Naive B cell (primary cell): ENCODE data around the gene TRABD2A. TPM values are rescaled to one million over a fixed set of nuclear protein-coding genes. Genes with fewer than 3 reads are reported as not detected.

Experiments
- ATAC-seq, 2 donors: fragments of 150-1000 bp; cut with Tn5 transposase; 2 replicates each; pipeline ENCODE4 v1.10.0; 2021; ENCODE audit warnings: low read depth in 2 of 2, mild to moderate bottlenecking in 2 of 2, moderate library complexity in 2 of 2
- DNase-seq: peaks from one replicate; pipeline ENCODE4 v3.0.0; 2022
- H3K27ac Mint-ChIP-seq, 6 donors: one replicate each; pipeline ENCODE4 v1.8.0; 2020 to 2022; ENCODE audit warnings: mild to moderate bottlenecking in 6 of 6, mixed read lengths in 6 of 6, moderate library complexity in 5 of 6, inconsistent platforms in 2 of 6
- H3K27me3 Mint-ChIP-seq, 3 donors: one replicate each; pipeline ENCODE4 v1.8.0; 2021 to 2022; ENCODE audit warnings: mixed read lengths in 3 of 3, mild to moderate bottlenecking in 1 of 3
- H3K36me3 Mint-ChIP-seq, 2 donors: one replicate each; pipeline ENCODE4 v1.8.0; 2020 to 2022; ENCODE audit warnings: mixed read lengths in 2 of 2, inconsistent platforms in 1 of 2, mild to moderate bottlenecking in 1 of 2
- H3K4me1 Mint-ChIP-seq, 3 donors: one replicate each; pipeline ENCODE4 v1.8.0; 2020 to 2022; ENCODE audit warnings: mixed read lengths in 3 of 3, inconsistent platforms in 1 of 3, mild to moderate bottlenecking in 1 of 3, moderate library complexity in 1 of 3
- H3K4me3 Mint-ChIP-seq, 8 donors: one replicate each; pipeline ENCODE4 v1.8.0; 2020 to 2022; ENCODE audit warnings: mild to moderate bottlenecking in 8 of 8, mixed read lengths in 8 of 8, moderate library complexity in 8 of 8, inconsistent platforms in 2 of 8
- H3K9me3 Mint-ChIP-seq, 7 donors: one replicate each; pipeline ENCODE4 v1.8.0; 2020 to 2022; ENCODE audit warnings: mixed read lengths in 7 of 7, mild to moderate bottlenecking in 5 of 7, inconsistent platforms in 2 of 7, moderate library complexity in 1 of 7
- polyA plus RNA-seq, 6 donors: library from polyadenylated mRNA; unstranded; fragments of 300-500 nt; fragmentation: Illumina TruSeq; gene quantifications; one replicate each; pipeline ENCODE4 v1.2.3, GENCODE V29; 2021; ENCODE audit warnings: low read depth in 6 of 6

TRABD2A gene
- polyA plus RNA-seq, 6 donors from 2014 or later, result 6.5 to 12.3 (median 9.4) TPM

DNA sequence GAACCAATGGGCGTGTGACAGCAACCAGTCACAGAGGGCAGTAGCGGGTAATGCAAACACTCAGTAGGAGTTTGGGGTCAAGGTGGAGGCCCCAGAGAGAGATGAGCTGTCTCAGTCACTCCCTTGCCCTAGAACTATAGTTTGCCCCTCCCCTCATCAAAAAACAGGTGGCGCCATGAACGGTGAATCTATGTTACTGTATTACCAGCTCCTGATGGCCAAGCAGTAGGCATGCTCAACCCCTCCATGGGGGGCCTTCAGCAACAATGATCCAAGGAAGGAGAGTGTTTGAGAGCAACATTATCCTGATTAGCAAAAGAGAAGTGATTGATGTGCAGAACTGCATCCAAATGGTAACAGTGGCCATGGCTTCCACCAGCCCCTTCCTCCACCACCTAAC is 30.4 kb downstream of the TRABD2A start:
- Mint-ChIP-seq H3K4me1 (peaks cover 39 to 51% (median 47%) of the 10 kb centered on the region in 3 donors), H3K4me3 (no peak overlapping the region), H3K36me3 (peaks cover 10 to 34% of the 10 kb centered on the region in 2 donors), H3K27me3 (no peaks in the 10 kb centered on the region), H3K27ac (no peak overlapping the region), H3K9me3 (peaks cover 5 to 18% (median 13%) of the 10 kb centered on the region in 7 donors)
- ATAC-seq, result no peak
- DNase-seq, result no peak

DNA sequence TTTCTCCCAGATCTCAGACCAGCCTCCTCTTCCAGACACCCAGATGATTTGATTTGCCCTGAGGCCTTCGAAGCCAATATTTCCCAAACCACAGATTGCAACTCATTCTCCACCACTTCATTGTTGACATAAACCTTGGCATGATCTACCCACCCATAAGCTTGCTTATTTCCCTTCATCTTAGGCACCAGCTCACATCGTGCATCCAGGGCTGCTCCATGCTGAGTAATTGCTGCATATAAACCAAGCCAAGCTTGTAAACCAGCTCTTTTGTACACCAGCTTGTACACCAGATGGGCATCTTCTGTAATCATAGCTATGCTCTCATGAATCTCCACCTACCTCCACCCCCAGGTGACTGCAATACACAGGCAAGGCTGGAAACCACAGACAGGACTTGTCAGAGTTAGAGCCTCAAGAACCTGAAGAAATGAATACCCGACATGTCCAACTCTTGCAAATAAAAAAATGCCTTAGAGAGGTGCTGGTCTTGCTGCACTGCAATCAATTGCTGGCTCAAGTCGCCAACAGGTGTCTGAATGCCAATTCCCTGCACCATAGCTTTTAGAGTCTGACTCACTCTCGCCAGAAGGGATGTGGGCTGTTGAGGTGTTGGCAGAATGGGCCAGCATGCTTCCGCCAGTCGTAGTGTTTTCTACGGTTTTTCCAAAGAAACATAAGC is 31.5 kb downstream of the TRABD2A start:
- no peaks in the 10 kb centered on the region for H3K27me3 Mint-ChIP-seq
- no peak overlapping the region for H3K4me3 Mint-ChIP-seq
- H3K9me3 Mint-ChIP-seq, result peaks cover 5 to 18% (median 13%) of the 10 kb centered on the region in 7 donors
- no peak for DNase-seq
- H3K27ac Mint-ChIP-seq, result peak overlapping the region in 2 of 6 donors; percentile 57 to 79
- ATAC-seq, result no peak
- peaks cover 10 to 26% of the 10 kb centered on the region in 2 donors for H3K36me3 Mint-ChIP-seq
- H3K4me1 Mint-ChIP-seq, result peaks cover 45 to 48% (median 47%) of the 10 kb centered on the region in 3 donors

GRCh38 chr2:84847326-84848050 is 33.4 kb downstream of the TRABD2A start:
- Mint-ChIP-seq H3K4me1 (peaks cover 51 to 56% (median 55%) of the 10 kb centered on the region in 3 donors), H3K27me3 (no peaks in the 10 kb centered on the region), H3K36me3 (peaks cover 5 to 22% of the 10 kb centered on the region in 2 donors), H3K27ac (peak overlapping the region; percentile 75 to 93 (median 87)), H3K9me3 (peaks cover 0 to 8% (median 4%) of the 10 kb centered on the region in 7 donors), H3K4me3 (peak overlapping the region in 4 of 8 donors; percentile 66 to 89 (median 75))
- no peak for DNase-seq
- no peak for ATAC-seq

GRCh38 chr2:84846741-84847142 is 34.1 kb downstream of the TRABD2A start:
- Mint-ChIP-seq H3K36me3 (peaks cover 5 to 14% of the 10 kb centered on the region in 2 donors), H3K27ac (peak overlapping the region; percentile 86 to 96 (median 90)), H3K9me3 (peaks cover 0 to 4% (median 0%) of the 10 kb centered on the region in 7 donors), H3K4me3 (peak overlapping the region in 6 of 8 donors; percentile 24 to 89 (median 72)), H3K4me1 (peaks cover 50 to 53% (median 51%) of the 10 kb centered on the region in 3 donors), H3K27me3 (no peaks in the 10 kb centered on the region)
- ATAC-seq (no peak), DNase-seq (no peak)

GRCh38 chr2:84846041-84846663 is 34.7 kb downstream of the TRABD2A start:
- H3K27me3 Mint-ChIP-seq, result no peaks in the 10 kb centered on the region
- H3K4me3 Mint-ChIP-seq, result peak overlapping the region; percentile 18 to 89 (median 70)
- DNase-seq, result peak; percentile 40
- H3K4me1 Mint-ChIP-seq, result peaks cover 46 to 57% (median 51%) of the 10 kb centered on the region in 3 donors
- peaks cover 0 to 4% (median 0%) of the 10 kb centered on the region in 7 donors for H3K9me3 Mint-ChIP-seq
- peak overlapping the region; percentile 86 to 96 (median 88) for H3K27ac Mint-ChIP-seq
- peaks cover 5 to 9% of the 10 kb centered on the region in 2 donors for H3K36me3 Mint-ChIP-seq
- ATAC-seq, result peak; percentile 67 to 83

DNA sequence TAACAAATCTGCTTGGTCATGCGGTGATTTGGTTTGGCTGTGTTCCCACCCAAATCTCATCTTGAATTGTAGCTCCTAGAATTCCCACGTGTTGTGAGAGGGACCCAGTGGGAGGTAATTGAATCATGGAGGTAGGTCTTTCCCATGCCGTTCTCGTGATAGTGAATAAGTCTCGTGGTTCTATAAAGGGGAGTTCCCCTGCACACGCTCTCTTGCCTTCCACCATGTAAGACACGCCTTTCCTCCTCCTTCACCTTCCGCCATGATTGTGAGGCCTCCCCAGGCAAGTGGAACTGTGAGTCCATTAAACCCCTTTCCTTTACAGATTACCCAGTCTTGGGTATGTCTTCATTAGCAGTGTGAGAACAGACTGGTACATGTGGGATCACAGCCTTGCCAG is 36.7 kb downstream of the TRABD2A start:
- peak overlapping the region in 4 of 6 donors; percentile 14 to 77 (median 50) for H3K27ac Mint-ChIP-seq
- no peaks in the 10 kb centered on the region for H3K27me3 Mint-ChIP-seq
- peaks cover 47 to 61% (median 58%) of the 10 kb centered on the region in 3 donors for H3K4me1 Mint-ChIP-seq
- H3K4me3 Mint-ChIP-seq, result no peak overlapping the region
- DNase-seq (no peak), ATAC-seq (no peak)
- H3K36me3 Mint-ChIP-seq, result peaks cover 5 to 16% of the 10 kb centered on the region in 2 donors
- H3K9me3 Mint-ChIP-seq, result peaks cover 0 to 4% (median 0%) of the 10 kb centered on the region in 7 donors

DNA sequence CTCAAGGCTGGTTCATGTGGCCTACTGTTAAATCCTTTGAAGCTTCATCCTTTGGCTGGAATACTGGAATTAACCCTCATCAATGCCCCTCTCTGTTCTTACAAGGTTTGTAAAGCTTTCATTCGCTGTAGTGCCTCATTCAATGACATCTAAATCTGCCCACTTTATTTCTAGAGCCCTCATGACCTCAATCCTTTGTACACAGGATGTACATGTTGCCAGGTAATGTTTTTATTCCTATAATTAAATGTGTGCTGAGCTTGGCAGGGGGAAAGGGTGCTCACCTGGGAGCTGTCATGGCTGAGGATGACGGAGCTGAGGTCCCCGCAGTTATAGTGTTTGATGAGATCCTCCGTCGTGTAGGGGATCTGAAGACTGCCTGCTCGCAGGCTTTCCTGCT is 39.3 kb downstream of the TRABD2A start:
- Mint-ChIP-seq H3K27ac (peak overlapping the region in 1 of 6 donors; percentile 51), H3K4me1 (peaks cover 30 to 43% (median 39%) of the 10 kb centered on the region in 3 donors), H3K36me3 (peaks cover 11 to 41% of the 10 kb centered on the region in 2 donors), H3K4me3 (no peak overlapping the region), H3K9me3 (peaks cover 2 to 9% (median 4%) of the 10 kb centered on the region in 7 donors), H3K27me3 (no peaks in the 10 kb centered on the region)
- DNase-seq, result no peak
- no peak for ATAC-seq

DNA sequence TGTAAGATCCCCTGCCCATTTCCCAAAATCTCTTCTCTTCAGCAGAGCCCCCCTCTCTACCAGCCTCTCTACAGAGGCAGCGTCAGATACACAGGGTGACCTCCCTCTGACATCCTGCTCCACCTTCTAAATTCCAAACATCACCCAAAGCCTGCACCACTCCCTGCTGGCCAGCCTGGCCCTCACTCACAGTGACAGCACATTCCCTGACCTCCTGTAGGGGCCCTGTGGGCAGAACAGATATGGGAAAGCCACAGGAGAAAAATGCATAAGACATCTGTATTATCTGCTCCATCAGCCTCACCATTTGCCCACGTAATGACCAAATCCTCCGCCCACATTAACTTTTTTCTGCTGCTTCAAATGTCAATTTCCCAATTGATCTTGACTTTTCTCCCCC is 40.6 kb downstream of the TRABD2A start:
- Mint-ChIP-seq H3K27me3 (no peaks in the 10 kb centered on the region), H3K4me3 (no peak overlapping the region), H3K27ac (peak overlapping the region in 3 of 6 donors; percentile 26 to 85 (median 84)), H3K4me1 (peaks cover 18 to 31% (median 26%) of the 10 kb centered on the region in 3 donors), H3K9me3 (peaks cover 5 to 18% (median 13%) of the 10 kb centered on the region in 7 donors), H3K36me3 (peaks cover 17 to 51% of the 10 kb centered on the region in 2 donors)
- DNase-seq, result no peak
- no peak for ATAC-seq

DNA sequence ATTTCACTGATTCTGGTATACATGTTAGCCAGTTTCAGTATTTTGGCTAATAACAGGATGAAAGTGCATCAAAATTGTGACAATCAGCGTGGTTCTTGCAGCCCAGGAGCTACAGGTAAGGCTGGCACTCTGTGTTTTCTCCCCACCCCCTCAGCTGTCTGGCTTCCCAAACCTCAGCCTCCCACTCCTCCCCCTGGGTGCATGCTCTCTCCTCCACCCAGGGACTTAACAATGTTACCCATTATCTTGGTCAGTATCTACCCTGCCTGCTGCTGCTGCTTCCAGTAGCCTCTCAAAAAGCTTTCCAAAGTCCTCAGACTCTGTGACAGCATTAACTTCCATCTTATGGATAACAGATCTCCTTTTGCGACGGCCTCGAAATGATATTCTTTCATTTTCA is 41.0 kb downstream of the TRABD2A start:
- no peak for ATAC-seq
- Mint-ChIP-seq H3K27me3 (no peaks in the 10 kb centered on the region), H3K4me3 (no peak overlapping the region), H3K9me3 (peaks cover 5 to 18% (median 13%) of the 10 kb centered on the region in 7 donors), H3K27ac (peak overlapping the region in 3 of 6 donors; percentile 44 to 85 (median 84)), H3K4me1 (peaks cover 16 to 28% (median 22%) of the 10 kb centered on the region in 3 donors), H3K36me3 (peaks cover 17 to 51% of the 10 kb centered on the region in 2 donors)
- no peak for DNase-seq

DNA sequence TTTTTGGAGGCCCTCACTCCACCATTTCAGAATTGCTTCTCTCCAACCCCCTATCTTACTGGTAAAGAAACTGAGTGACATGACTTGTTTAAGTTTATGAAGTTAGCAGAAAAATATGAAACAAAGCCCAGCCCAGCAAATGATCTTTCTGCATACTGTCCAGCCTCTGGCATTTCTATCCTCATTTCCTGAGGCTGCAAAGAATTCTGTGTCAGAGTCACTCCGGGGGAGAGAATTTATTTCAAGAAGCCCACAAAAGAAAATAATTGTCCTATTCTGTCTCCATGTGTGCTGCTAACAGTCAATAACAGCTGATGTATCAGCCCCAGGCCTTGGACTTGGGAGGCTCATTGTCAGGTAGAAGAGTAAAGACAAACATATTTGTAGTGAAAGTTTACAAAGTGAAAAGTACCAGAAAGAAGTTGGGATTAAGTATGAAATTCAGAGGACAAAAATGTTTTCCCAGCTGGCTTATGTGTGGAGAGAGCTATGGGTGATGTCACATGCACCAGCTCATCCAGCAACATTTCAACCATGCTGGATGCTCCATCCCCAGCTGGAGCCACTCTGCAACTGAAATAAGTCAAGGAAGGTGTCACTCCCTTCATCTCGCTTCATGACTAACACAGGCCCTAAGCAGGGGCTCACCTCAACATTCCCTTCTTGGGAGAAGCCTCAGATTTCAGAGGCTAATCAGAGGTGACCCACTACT is 42.3 kb downstream of the TRABD2A start:
- Mint-ChIP-seq H3K4me3 (no peak overlapping the region), H3K36me3 (peaks cover 13 to 44% of the 10 kb centered on the region in 2 donors), H3K27ac (peak overlapping the region in 1 of 6 donors; percentile 36), H3K4me1 (peaks cover 12 to 22% (median 15%) of the 10 kb centered on the region in 3 donors), H3K27me3 (no peaks in the 10 kb centered on the region), H3K9me3 (peaks cover 4 to 18% (median 13%) of the 10 kb centered on the region in 7 donors)
- ATAC-seq (no peak), DNase-seq (no peak)

- H3K4me1 Mint-ChIP-seq, result peaks cover 20 to 40% (median 34%) of the 10 kb centered on the region in 3 donors
These were observed 44.7 kb downstream of the TRABD2A start for GRCh38 chr2:84836215-84836614.

DNA sequence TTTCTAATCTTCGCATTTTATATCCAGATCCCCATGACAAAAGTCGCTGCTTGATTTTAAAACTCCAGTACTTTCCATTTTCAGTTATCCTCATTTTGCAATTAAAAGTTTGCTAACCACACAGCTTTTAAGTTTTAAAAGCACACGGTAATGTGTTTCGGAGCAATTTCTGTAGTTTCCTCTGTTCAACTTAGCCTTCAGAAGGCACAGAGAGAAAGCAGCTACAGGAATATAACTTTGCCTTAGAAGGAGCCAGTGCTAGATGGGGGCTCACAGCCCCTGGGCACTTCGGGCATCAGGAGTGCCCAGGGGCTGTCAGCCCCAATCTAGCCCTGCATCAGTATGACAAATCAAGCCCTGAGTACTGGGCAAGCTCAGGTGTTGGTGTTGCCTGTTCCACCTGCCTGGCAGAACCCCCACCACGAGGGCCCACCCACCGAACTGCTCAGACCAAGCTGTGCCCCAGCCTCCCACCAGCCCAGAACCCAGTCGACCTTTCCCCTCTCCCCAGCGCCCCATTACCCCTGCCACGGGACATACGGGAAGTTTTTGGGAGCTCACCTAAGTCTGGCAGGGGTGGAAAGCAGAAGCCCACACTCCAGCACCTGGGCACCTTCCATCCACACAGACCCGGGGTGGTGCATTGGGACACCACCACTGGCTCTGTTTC is 47.3 kb downstream of the TRABD2A start:
- DNase-seq (no peak), ATAC-seq (no peak)
- Mint-ChIP-seq H3K27ac (peak overlapping the region in 5 of 6 donors; percentile 37 to 96 (median 90)), H3K4me1 (peaks cover 19 to 32% (median 26%) of the 10 kb centered on the region in 3 donors), H3K27me3 (no peaks in the 10 kb centered on the region), H3K36me3 (peaks cover 12 to 30% of the 10 kb centered on the region in 2 donors), H3K9me3 (peaks cover 4 to 18% (median 13%) of the 10 kb centered on the region in 7 donors), H3K4me3 (peak overlapping the region in 6 of 8 donors; percentile 51 to 77 (median 65))

More at GRCh38 chr2:84836215-84836614, 44.7 kb downstream of the TRABD2A start:
- Mint-ChIP-seq H3K36me3 (peaks cover 13 to 44% of the 10 kb centered on the region in 2 donors), H3K9me3 (peaks cover 4 to 18% (median 13%) of the 10 kb centered on the region in 7 donors), H3K27me3 (no peaks in the 10 kb centered on the region), H3K27ac (no peak overlapping the region), H3K4me3 (no peak overlapping the region)
- DNase-seq (no peak), ATAC-seq (no peak)
